ENCODE results near the gene PMS1.

DNA sequence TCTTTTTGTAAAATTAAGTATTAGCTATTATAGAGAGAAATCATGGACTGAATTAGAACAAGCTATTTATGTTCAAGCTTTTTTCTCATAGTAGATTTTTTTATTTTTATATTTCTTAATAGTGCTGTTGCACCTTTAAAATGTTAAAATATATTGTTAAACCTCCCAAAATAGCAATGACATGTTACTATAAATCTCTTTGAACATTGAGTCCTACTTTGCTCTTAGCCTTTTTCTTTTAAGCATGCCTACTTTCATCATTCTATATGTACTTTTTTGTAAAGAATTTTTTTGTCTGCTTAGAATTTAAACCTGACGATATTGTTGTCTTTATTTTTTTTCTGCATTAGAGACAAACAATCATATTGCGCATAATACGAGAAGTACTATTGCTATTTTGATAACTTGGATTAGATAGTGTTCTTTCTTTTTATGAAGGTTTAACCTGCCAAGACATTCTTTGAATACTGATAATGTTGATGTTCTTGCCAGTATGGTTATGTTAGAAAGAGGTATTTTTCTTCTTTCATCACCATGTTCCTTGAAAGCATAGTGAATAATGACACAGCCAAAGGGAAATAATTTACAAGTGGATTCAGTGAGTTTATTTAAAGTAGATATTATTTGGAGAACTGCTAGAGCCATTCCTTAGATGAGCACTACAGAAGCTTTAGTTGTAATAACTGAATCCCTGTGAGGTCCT, 40.6 kb downstream of the PMS1 start:
- TF ChIP-seq, protein P1, sequence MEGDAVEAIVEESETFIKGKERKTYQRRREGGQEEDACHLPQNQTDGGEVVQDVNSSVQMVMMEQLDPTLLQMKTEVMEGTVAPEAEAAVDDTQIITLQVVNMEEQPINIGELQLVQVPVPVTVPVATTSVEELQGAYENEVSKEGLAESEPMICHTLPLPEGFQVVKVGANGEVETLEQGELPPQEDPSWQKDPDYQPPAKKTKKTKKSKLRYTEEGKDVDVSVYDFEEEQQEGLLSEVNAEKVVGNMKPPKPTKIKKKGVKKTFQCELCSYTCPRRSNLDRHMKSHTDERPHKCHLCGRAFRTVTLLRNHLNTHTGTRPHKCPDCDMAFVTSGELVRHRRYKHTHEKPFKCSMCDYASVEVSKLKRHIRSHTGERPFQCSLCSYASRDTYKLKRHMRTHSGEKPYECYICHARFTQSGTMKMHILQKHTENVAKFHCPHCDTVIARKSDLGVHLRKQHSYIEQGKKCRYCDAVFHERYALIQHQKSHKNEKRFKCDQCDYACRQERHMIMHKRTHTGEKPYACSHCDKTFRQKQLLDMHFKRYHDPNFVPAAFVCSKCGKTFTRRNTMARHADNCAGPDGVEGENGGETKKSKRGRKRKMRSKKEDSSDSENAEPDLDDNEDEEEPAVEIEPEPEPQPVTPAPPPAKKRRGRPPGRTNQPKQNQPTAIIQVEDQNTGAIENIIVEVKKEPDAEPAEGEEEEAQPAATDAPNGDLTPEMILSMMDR (IDR thresholded peaks at IDR 0.05 in 8 of 11, conservative IDR thresholded peaks at IDR 0.05 in 3 of 11): no peak
- no peak for TF ChIP-seq POLR2A (IDR thresholded peaks at IDR 0.05)
